GM21723 (cell line): ENCODE results near the gene ITPRIP.

ENCODE experiments used
- ATAC-seq: cut with Tn5 transposase; IDR thresholded peaks from one replicate; pipeline ENCODE4 v1.9.1; 2021; ENCODE audit warnings: mild to moderate bottlenecking, moderate library complexity; ENCODE audit not compliant: unreplicated experiment

ITPRIP gene, protein sequence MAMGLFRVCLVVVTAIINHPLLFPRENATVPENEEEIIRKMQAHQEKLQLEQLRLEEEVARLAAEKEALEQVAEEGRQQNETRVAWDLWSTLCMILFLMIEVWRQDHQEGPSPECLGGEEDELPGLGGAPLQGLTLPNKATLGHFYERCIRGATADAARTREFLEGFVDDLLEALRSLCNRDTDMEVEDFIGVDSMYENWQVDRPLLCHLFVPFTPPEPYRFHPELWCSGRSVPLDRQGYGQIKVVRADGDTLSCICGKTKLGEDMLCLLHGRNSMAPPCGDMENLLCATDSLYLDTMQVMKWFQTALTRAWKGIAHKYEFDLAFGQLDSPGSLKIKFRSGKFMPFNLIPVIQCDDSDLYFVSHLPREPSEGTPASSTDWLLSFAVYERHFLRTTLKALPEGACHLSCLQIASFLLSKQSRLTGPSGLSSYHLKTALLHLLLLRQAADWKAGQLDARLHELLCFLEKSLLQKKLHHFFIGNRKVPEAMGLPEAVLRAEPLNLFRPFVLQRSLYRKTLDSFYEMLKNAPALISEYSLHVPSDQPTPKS

DNA sequence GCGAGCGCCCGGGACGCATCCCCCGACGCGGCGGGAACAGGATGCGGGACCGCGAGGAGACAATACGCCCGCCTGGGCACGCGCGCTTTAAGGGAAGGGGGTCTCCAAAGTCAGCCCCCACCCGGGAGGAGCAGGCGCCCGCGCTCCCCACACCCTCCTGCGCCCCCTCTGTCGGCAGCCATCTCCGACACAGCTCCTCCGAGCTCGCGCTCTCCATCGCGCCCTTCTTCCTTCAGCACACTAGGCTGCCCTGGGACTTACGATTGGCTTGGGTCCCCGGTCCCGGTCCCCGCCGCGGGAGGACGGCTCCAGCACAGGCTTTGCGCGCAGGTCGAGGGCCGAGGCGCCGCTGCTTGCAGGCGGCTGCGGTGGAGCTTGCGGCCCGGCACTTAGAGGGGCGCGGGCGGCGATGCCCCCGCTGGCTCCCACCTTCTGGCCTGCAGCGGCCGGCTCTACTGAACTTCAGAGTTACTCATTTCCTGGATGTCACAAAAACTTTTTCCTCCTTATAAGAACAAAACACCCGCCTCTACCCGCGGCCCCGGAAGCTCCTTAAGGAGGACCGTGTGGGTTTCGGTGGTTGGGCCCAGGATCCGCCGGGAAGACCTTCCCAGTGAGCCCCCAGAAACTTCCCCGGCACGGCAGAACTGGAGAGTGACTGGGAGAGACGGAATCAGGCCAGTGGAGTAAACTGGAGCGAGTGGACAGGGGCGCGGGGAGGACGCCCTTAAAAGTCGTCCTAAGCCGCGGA is at the start of gene ITPRIP:
Gene ITPRIP (minus strand): TSS at position 481 of the 751 bp plus-strand sequence. CDS start 22,414 bp downstream, outside the sequence.
- peak; percentile 70 for ATAC-seq

DNA sequence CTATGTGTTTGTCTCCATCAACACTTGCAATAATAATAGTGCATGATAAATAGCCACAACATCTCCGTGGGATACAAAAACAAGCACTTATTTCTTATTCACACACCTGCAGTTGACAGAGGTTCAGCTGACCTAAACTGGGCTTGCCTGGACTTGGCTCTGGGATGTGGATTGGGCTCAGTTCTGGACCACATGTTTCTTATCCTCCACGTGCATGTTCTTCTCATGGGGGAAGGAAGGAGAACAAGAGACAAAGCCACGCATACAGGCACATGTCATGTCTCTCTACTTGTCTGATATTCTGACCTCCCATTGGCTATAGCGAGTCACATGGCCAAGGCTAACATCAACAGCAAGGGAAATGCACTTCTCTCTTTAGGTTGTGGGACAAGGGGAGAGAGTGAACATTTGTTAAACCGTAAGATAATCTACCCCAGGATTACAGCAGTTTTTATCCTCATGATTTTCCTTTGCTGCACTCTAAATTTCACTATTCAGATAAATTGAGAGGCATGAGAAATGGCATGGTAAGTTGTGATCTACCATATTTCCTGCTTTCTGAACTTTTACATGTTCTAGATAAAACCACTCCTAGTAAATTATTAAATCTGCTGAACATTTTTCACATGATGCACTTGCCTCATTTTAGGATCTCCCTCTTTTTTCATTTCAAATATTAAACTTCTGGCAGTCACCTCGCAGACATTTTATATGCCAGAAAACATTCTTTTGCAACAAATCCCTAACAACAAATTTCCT is 49.0 kb upstream of the ITPRIP start:
- ATAC-seq = no peak

DNA sequence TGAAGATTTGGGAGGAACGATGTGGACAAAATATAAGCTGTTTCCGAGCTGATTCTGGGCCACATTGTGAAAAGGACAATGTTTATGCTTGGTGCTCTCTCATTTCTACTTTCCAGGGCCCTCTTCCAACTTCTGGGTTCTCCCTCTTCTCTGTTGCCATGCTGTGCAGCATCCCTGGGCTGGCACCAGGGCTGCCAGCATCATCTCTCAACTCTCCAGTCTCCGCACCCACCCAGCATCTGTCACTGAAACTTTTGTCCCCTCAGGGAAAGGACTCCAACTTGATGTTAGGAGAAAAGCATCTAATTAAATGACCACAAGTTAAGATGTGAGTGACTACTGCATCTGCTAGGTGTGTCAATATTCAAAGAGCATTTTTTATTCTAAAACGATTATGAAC is 42.1 kb upstream of the ITPRIP start:
- no peak for ATAC-seq

DNA sequence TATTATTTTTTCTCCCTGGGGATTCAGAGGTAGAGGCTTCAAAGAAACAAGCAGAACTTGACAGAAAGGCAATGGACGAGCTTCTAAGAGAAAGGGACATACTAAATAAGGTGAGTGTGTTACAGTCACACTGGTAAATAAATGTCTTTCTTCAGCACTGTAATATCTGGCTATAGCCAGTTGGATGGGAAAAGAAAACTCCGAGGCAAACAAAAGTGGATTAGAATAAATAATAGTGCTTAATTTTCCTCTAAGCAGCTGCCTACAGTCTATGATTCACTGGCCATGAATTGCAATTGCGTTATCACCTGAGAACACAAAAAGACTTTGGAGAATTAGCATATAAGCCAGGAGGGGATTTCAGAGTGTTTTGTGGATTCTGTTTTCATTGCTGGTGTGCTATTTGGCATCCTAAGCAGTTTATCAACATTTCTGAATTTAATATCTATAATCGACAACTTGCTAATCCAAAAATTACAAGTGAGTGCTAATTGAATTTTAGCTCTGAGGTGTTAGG is 38.6 kb upstream of the ITPRIP start:
- ATAC-seq = no peak

DNA sequence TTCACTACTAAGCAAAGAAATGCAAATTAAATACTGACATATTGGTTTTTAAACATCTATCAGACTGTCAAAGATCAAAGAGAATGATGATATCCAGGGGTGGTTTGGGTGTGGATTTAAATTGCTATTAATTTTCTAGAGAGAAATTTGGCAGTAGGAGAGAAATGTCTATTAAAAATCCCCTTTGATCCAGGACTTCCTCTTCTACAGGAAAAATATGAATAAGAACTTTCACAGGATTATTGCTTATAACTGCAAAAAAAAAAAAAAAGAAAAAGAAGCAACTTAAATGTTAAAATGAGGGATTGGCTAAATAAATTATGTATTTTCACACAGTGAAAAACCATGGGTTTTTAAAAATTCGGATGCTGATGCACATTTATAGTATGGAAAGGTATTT is 36.3 kb upstream of the ITPRIP start:
- no peak for ATAC-seq

DNA sequence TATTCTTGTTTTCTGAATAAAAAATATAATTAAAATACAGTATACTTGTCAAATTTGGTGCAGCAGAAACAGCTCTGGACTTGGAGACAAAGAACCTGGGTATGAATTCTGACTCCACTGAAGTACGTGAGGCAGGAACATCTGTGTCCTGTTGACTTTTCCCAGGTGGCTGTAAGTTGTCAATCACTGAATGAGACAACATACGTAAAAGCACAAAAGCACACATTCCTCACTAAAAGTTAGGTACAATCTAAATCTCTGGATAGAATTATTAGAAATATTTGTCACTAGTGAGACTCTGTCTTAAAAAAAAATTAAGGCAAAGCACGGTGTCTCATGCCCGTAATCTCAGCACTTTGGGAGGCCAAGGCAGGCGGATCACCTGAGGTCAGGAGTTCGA is 33.5 kb upstream of the ITPRIP start:
- ATAC-seq = no peak

DNA sequence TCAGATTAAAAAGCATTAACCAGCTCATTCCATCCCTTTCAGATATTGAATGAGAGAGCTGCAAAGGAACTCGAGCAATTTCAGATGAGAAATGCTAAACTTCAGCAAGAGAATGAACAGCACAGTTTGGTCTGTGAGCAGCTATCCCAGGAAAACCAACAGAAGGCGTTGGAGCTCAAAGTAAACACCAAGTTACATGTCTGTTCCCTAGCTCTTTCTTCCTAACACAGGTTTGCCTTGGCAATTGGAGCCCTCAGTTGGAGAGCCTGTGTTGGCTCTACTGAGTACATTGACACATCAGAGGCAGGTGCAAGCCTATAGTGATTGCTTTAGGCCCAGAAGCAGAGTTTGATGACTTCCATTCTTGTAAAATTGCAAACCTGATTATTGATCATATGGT is 30.1 kb upstream of the ITPRIP start:
- ATAC-seq = no peak

DNA sequence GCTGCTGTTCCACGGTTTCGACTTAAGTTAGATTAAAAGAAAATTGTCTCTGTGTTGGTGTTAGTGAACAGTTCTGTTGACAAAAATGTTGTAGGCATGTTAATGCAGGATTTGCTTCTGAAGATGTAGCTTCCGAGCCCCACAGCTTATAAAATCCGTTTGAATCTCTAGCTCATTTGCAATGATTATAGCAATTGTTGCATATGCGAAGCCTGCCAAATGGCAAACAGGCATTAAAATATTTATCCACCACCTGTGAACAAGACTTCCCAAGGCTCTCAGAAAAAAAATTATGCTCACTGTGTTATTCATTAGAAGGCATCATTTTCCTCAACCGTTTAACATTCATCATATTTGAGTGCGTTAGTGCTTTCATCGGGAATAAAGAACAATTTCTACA is 29.6 kb upstream of the ITPRIP start:
- ATAC-seq = no peak

DNA sequence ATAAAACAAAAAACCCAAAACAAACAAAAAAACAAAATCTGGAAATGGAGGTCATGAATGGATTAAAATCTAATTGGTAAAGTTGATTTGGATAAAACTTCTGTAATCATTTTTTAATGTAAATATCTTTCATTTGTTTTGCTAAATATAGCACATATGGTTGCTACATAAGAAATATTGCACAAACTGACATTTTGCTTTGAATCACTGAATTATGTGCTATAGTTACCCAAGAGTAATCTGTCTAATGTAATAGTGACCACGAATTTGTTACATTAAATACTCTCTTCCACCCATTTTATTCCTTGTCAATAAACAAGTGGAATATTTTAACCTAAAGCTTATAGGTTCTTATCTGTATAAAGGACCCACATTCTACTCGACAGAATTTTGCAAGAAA is 21.5 kb upstream of the ITPRIP start:
- no peak for ATAC-seq

DNA sequence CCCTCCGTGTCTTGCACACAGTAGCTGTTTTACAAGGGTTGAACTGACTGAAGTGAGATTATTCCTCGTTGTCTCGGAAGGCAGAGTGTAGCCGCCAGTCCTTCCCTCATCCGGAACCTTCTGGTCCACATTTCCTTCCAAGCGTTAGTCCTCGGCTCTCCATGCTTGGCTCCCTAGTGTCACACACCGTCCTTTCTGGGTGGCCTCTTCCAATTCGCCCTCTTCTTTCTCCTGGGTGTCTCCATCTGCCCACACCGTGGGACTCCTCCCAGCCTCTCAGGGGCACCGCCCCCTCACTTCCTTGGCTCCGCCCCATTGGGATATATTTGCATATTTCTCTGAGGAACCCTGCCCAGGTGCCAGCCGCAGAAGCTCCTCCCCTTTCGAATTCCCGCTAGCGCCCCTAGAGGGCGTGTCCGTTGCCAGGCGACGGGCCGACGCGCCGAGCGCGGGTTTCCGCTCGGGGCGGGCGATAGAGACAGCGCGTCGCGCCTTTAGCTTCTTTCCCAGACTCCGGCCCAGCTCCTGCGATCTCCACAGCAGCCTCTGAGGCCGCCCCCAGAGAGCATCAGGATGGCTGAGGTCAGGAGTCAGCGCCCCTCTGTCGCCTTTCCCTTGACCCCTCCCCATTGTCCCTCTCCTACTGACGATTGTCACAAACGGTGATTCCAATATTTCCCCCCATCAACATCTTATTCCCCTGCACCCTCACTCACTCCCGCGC is 15.2 kb upstream of the ITPRIP start, which contains the start of gene CFAP58:
Gene CFAP58 (plus strand): TSS at position 509 of the 724 bp plus-strand sequence. CDS start 65 bp downstream, at position 574.
- peak; percentile 65 for ATAC-seq

DNA sequence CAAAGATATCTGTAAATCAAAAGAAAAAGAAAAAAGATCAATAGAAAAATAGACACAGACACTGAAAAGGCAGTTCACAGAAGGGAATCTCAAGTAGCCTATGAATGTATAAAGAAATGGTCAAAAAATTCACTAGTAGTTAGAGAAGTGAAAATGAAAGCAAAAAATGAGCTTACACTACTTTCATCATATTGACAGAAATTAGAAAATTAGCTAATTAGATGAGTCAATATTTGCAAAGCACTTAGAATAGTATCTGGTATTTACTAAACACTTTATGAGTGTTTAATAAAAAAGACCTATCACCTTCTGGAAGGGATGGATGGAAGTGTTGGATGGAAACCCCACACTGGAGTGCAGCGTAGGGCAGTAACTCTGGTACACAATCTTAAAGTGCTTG is 13.7 kb upstream of the ITPRIP start:
- ATAC-seq = peak; percentile 22

DNA sequence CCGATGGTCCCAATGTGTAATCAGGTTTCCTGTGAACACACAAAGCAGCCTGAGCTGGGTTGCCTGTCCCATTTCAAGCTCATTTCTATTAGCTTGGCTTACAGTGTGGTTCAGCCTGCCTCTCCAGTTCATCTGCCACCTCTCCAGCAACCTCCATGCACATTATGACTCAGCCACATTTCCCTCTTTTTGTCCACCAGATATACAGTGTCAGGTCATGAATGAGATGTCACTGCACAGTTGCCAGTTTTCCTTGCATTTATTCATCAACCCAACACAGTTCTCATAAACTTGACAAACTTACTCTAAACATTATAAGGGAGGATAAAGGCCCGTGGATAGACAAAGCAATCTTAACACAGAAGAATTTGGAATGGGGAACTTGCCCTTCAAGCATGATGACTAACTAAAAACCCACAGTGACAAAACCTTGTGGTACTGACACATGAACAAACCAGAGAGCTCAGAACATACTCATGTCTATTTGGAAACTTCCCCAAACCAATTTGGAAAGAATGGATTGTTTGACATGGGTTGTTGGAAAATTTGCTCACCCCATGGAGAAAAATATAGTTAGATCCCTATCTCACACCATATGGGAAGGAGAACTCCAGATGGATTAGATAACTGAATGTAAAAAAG is 12.9 kb upstream of the ITPRIP start:
- ATAC-seq = no peak

DNA sequence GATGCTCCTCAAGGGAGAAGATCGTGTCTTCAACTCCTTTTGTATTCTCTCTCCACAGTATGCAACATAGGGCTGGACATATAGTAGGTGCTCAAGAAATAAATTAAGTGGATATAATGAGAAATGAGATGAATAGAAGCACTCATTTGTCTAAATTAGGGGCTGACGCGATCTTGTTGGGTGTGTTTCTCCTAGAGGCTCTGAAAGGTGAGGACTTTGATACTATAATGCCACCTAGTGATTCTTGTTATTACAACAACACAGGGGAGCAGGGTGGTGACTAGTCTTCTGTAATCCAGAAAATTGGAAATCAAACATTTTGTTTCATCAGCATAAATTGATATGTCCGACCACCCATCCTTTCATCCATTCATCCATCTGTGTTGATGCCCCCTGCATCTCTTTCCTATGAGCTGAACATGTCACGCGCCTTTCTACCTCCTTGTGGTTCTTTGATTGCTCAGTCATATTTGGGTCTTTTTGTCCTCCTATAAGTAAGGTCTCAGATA is 11.9 kb upstream of the ITPRIP start:
- ATAC-seq = peak; percentile 45

DNA sequence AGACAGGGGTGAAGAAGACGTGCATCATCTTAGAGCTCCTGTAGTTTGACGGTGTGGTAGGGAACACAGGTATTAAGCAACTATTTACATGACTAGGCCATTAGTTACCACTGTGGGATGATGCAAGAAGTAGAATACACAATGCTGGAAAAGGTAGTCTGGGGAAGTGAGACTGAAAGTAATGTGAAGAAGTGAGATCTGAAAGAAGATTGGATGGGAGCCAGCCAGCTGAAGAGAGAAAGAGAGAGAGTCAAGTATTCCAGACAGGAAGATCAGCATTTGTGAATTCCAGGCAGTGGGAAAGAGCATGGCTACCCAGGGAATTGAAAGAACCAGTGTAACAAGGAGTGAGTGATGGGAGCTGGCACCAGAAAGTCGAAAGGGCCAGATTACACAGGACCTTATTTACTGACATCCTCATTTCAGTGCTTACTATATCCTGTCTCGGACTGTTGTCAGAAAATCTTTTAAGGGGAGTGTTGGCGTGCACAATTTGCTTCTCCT is 11.4 kb upstream of the ITPRIP start:
- ATAC-seq = peak; percentile 60

DNA sequence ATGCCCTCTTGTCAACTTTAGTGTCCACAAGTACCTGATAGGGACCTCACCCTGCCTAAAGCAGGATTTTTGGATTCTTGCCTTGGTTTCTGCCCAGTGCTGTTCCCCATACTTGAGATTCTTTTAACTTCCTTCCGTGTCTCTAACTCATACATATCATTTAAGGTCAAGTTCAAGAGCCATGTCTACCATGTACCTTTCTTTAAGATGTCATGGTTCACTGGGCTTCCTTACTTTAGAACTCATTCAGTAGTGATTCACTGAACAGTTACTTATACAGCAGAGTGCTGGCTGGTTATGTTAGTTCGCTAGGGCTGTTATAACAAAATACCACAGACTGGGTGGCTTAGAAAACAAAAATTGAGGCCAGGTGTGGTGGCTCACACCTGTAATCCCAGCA is 10.3 kb upstream of the ITPRIP start:
- no peak for ATAC-seq

DNA sequence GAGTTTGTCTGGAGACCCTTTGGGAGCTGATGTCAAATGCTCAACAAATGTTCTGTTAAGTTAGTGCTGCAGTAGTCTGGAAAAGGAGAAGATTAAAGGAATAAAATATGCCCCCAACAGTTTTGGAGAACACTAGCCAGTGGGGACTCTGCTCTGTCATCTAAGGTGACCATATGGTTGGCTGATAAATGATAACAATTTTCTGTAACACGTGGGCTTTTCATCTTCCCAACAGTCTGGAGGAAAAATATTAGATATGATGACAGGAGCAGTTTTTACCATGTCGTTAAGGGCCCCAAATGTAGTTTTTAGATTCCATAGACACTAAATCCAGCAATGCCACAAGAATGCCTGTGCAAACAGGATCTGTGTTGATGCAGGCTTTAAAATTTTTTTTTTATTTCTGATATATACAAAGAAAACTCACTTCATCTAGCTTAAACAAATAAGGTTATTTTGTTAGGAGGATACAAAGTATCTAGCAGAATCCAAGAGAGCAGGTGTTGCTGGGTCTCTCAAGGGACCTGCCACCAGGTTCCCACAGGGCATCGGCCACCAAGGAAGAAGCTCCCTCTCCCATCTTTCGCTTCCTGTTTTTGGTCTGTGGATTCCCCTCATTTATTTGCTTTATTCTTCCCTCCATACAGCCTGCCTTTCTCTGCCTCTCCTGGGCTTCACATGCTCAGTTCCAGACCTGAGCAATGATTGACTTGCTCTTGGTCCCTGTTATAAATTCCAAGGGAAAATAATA is 9.2 kb upstream of the ITPRIP start:
- ATAC-seq = no peak

DNA sequence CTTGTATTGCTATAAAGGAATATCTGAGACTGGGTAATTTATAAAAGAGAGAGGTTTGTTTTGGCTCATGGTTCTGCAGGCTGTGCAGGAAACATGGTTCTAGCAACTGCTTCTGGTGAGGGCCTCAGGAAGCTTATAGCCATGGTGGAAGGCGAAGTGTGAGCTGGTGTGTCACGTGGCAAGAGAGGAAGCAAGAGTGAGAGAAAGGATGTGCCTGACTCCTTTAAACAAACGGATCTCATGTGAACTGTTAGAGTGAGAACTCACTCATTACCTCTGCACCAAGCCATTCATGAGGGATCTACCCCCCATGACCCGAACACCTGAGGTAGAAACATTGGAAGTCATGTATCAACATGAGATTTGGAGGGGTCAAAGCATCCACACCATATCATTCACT is 7.7 kb upstream of the ITPRIP start:
- no peak for ATAC-seq

DNA sequence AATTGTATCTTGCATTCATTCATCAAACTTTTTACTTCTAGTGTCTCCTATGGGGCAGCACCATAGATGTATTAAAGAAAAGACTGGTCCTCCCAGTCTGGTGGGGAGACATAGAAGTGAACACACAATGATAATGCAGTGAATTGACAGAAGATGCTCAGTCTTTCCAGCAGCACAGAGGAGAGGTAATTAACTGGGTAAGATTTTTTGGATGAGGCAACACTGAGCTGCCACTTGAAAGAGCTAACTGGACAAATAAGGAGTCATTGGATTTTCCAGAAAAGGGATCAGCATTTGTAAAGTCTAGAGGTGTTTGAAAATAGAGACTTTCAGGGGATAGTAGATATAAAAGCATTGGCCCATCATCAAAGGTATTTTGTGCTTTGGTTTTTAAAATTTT is 7.2 kb upstream of the ITPRIP start:
- no peak for ATAC-seq

DNA sequence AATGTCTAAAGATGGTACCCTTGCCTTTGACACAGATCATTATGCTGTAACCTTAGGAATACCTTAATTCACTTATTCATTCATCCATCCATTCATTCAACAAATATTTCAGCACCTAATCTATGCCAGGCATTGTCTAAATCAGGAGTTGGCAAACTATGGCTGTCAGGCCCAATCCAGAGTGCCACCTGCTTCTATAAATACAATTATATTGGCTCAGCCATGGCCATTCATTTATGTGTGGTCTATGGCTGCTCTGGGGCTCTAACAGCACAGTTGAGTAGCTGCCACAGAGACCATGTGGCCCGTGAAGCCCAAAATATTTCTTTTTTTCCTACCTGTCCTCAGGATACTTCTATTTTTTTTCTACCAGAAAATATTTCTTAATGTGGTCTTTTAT is 6.0 kb upstream of the ITPRIP start:
- no peak for ATAC-seq
